ENCODE measurements around the gene HAPLN3.
"Not testable (repeated sequence)": the region's sequence is repeated elsewhere in the genome, so short reads cannot be mapped to it uniquely, and the experiment has no call there.

HAPLN3 gene

DNA sequence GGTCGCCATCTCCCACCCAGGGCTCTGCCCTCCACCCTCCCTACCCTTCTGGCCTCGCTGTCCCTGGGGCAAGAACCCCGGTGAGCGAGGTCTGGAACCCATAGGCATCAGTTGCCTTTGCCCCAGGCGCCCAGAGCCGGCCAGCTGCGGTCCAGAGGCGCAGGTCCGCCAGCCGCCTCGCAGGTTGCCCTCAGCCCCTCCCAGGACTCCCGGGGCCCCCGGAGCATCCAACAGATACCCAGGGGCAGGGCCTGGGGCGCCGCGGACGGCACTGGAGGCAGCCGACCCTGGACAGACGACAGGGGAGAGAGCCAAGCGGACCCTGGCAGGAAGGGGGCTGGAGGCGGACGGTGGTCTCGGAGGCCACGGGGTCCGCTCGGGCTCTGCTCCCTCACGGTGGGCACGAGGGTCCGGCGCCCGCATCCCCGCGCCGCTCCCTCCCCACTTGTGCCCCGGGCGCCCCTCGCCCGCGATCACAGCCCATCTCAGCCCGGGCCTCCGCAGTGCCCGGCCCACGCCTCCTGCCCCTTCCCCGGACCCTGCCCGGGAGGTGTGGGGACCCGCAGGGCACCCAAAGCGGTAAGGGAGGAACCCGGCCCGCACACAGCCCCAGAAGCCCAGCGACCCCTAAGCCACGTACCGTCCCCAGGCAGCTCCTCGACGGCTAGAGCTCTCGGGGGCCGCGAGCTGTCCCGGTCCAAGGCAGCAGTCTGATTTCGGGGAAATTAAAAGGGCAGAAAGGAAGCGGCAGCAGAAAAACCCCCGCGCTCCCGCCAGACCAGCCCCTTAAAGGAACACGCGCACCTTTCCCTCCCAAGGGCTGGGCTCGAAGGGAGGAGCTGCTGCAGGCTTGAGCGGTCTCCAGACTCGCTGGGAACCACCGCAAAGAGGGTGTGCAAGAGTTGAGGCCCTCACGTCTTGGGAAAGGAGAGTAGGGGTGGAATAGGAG lies at the start of gene HAPLN3:
Gene HAPLN3, minus strand, starts transcription at position 726 of the 949 bp plus-strand sequence. CDS start 8,246 bp downstream, outside the sequence.
- DNase-seq: peak; percentile 79 to 88

DNA sequence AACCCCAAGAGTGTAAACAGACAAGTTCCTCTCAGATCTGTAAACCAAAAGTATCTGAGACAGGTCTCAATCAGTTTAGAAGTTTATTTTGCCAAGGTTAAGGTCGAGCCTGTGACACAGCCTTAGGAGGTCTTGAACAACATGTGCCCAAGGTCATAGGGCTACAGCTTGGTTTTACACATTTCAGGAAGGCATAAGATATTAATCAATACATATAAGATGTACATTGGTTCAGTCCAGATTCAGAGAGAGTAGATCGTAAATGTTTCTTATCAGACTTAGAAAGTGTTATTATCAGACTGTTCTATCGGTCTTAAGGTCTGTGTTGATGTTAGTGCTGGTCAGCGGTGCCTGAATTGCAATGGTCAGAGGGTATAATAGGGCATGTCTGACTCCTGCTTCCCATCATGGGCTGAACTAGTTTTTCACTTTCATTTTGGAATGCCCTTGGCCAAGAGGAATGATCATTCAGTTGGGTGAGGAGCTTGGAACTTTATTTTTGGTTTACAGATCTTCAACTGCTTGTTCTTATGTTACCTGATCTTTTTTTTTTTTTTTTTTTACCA lies 44.8 kb upstream of the HAPLN3 start:
- DNase-seq: no peak

DNA sequence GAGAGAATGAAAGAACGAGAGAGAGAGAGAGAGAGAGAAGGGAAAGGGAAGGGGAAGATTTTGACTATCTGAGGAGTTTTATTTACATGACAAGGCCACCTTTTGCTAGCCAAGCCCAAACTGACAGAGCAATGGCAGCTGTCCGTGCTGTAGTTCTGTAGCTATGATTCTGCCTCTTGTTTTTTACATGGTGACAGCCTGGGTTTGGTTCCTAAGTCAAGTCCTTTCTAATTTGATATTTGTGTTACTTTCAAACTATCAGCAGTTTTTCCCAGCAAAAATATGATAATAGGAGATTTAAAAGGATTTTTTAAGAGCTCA lies 44.1 kb upstream of the HAPLN3 start:
- no peak for DNase-seq

DNA sequence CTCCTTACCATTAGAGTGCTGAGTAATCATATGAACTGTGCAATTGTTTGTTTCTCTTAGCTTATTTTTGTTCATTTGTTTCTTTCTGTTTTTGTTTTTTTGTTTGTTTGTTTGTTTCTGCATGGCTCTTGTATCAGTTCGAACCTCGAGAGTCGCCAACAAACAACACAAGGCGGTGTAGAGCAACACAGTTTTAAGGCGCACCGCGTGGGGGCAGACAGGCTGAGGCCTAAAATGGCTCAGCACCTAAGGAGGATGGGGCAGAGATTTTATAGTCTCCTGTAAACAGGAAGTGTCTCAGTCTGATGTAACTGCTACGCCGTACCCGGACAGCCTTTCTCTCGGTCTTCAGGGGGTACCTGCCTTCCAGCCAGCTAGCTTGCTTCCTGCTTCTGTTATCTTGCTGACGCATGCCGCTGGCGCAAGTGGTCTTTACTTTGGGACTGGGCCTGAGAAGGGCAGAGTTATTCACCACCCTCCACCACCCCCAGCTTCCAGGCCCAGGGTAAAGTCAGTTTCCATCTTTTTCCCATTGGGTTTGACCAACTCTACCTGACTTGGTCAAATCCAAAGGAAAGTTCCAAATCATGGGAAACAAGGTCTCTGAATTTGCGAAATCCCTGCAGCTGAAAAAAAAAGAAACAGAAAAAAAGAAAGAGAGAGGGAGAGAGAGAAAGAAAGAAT lies 43.6 kb upstream of the HAPLN3 start:
- DNase-seq: no peak

DNA sequence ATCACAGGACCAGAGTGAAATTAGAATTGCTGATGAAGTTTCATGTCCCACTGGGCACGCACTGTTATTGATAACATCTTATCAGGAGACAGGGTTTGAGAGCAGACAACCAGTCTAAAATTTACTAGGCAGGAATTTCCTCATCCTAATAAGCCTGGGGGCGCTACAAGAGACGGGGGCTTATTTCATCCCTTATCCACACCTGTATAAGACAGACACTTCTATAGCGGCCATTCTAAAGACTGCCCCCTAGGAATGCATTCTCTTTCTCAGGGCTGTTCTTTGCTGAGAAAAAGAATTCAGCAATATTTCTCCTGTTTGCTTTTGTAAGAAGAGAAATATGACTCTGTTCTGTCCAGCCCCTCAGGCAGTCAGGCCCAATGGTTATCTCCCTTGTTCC lies 39.1 kb upstream of the HAPLN3 start:
- DNase-seq: not testable (repeated sequence)

DNA sequence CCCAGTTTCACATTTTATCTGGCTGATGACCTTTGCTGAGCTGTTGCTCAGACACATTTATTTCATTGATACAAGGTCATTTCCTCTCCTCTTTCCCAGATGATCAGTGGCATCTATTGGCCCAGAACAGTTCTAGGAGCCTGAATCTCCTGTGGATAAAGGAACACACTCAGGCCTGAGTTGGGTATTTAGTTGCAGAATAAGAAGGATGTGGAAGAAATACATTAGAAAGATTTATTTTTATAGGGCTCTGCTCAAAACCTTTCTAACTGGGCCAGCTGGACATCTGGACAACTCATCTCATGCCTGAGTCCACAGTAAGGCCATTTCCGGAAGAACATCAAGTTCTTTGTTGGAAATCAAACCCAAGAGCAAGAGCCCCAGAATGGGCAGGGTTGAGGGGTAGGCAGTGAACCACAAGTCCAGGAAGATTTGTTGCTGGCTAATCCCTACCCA lies 37.6 kb upstream of the HAPLN3 start:
- no peak for DNase-seq

DNA sequence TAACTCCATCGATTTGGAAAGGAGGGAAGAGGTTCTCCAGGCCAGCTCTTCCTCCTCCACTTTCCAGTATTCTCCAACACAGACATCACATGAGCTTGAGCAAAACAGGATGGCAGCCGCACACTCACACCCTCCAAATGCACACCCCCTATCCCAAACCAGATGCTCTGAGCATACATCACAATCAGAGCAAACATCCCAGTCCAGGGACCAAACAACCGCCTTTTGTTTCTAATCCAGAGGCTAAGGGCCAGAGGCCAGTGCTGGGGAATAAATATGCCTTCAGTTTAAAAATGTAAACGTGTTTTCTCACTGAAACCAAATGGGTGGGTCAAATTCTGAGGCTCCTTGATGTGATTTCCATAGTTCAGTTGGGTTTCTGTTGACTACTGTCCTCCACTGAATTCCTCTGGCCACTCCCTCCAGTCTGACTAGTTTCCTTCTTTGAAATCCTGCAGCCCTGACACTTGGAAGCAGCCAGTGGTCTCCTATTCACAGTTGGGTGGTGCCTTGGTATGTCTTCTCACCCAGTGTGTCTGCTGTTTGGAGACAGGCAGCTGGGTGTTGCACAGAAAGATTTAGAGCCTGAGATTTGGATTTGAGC lies 37.0 kb upstream of the HAPLN3 start:
- no peak for DNase-seq

- no peak for DNase-seq
Observed at GRCh38 chr15:88930579-88930978, 35.2 kb upstream of the HAPLN3 start.

DNA sequence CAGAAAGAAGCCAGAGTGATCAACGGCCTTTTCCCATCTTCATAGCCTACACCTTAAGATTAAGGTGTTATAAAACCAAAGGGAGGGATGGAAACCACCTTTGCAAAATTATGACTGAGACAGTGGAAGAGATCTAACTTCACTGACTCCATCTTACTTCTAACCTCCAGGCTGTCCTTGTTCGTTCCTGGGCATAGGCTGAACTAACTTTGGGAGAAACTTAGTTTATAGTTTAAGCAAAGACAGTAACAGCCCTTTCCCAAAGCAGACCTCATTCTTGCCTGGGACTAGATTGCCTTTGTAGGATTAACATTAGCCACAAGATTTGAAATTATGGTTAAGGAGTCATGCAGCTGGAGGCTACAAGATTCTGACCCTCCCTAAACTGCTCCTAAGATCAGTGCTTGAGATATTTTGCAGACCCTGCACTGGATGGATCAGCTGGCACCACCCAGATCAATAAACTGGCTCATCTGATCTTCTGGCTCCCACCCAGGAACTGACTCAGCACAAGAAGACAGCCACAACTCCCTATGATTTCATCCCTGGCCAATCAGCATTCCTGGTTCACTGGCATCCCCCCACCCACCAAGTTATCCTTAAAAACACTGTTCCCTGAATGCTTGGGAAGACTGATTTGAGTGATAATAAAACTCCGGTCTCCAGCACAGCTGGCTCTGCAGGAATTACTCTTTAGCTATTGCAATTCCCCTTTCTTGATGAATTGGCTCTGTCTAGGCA lies 34.2 kb upstream of the HAPLN3 start:
- DNase-seq: not testable (repeated sequence)

DNA sequence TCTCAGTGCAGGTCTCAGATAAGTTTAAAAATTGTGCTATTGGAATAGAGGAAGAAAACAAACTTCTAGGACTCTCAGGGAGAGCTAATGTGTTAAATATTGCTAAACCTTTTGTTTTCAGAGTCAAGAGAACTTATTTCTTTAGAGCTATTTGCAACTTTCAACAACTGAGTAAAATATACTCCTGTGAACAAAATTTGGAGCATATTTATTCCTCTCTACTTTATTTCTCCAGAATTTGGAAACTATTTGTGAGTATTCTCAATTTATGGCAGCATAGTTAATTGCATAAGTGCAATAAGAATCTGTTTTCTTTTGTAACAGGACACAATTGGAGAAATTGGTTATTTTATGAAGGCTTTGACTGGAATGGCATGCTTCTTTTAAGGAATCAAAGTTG lies 32.8 kb upstream of the HAPLN3 start:
- DNase-seq: not testable (repeated sequence)

- not testable (repeated sequence) for DNase-seq
Observed at GRCh38 chr15:88925648-88926047, 30.3 kb upstream of the HAPLN3 start.

DNA sequence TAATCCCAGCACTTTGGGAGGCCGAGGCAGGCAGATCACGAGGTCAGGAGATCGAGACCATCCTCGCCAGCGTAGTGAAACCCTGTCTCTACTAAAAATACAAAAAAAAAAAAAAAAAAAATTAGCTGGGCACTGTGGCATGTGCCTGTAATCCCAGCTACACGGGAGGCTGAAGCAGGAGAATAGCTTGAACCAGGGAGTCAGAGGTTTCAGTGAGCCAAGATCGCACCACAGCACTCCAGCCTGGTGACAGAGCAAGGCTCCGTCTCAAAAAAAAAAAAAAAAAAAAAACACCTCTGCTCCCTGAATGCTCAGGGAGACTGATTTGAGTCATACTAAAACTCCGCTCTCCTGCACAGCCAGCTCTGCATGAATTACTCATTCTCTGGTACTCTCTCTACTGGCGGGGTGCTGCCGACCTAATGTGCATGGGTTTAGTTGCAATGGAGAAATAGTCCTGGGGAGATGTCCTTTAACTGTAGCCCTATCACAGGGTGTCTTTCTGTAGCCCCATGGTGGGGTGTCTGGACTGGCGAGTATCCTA lies 25.6 kb upstream of the HAPLN3 start:
- DNase-seq: not testable (repeated sequence)

DNA sequence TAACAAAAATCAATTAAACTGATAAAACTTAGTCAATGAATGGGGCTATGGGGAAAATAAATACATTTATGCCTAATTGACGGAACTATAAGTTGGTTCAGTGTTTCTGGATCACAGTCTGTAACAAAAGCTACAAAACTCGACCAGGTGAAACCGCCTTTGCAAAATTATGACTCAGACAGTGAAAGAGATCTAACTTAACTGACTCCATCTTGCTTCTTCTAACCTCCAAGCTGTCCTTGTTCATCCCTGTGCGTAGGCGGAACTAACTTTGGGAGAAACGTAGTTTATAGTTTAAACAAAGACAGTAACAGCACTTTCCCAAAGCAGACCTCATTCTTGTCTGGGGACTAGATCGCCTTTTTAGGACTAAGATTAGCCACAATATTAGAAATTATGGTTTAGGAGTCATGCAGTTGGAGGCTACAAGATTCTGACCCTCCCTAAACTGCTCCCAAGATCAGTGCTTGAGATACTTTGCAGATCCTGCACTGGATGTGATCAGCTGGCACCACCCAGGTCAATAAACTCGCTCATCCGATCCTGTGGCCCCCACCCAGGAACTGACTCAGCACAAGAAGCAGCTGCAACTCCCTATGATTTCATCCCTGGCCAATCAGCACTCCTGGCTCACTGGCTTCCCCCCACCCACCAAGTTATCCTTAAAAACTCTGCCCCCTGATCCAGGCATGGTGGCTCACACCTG lies 25.0 kb upstream of the HAPLN3 start:
- no peak for DNase-seq

DNA sequence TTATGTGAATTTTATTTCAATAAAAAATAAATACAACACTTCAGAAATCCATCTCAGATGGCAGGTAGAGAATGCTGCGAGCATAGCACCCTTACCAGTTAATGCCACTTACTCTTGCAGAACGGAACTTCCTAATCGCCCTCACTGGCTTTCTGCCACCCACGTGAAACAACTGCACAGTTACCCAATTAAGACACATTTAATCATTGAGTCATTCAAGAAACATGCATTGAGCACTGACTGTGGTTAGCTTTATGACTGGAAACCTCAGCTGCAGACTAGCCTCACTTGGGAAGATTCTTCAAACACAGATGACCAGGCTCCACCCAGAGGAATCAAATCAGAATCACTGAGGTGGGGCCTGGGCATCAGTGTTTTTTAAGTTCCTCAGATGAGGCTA lies 23.4 kb upstream of the HAPLN3 start:
- no peak for DNase-seq

DNA sequence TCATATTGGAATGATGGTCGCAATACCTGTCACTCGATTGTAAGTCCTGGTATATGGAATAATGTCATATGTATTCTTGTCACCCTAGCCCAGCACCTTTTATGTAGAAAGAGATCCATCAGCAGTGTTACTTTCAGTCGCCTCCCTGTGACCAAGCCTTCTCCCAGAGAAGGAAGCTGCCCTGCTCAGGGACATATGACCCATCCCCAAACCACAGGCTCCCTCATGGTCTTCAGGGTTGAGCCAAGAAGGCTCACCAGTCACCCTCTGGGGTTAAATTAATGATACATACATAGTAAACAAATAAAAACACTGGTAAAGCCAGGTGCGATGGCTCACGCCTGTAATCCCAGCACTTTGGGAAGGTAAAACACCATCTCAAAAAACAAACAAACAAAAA lies 22.4 kb upstream of the HAPLN3 start:
- DNase-seq: no peak

DNA sequence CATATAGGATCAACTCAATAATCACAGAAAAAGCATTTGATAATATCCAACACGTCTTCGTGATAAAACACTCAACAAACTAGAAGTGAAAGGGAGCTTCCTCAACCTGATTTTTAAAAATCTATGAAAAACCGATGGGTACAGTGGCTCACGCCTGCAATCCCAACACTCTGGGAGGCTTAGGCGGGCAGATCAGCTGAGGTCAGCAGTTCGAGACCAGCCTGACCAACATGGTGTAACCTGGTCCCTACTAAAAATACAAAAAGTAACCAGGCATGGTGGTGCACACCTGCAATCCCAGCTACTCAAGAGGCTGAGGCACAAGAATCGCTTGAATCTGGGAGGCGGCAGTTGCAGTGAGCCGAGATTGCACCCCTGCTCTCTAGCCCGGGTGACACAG lies 20.0 kb upstream of the HAPLN3 start:
- DNase-seq: no peak

GRCh38 chr15:88913850-88914169 lies 18.5 kb upstream of the HAPLN3 start:
- DNase-seq: no peak

DNA sequence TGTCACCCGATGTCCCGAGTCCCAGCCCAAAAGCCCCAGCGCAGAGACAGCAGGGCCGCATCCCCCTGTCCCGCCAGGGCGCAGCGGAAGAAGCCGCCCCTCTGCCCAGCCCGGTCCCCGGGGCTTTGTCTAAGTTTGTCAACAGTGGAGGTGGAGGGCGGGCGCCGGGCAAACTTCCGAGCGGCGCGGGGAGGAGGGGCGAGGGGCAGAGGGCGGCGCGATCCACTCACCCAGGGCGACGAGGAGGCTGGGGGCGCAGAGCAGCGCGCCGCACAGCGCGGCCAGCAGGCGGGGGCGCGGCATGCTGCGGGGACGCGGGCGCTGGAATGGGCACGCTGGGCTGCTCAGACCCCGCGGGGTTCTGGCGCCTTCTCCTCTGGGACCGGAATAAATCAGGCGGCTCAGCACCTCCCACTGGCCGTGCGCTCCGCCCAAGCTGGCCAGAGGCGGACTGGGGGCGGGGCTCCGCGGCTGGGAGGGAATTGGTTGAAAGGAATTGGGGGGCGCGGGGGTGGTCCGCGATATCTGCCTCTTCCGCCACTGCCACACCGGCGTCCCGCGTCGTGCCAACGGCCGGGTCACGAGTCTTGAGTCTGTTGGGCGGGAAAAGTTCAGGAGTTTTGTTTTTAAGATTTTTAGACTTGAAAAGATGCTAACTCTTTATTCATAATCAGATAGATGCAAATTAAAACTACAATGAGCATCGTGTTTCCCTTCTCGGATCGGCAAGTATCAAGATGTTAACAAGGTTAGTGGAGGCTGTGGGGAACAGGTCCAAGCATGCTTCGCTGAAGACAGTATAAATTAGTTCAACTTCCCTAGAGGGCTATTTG lies 17.9 kb upstream of the HAPLN3 start, which contains the start of gene MFGE8:
Gene MFGE8, minus strand, starts transcription at position 363 of the 833 bp plus-strand sequence. Its CDS starts 60 bp downstream, at position 303.
- DNase-seq: peak; percentile 54 to 71

DNA sequence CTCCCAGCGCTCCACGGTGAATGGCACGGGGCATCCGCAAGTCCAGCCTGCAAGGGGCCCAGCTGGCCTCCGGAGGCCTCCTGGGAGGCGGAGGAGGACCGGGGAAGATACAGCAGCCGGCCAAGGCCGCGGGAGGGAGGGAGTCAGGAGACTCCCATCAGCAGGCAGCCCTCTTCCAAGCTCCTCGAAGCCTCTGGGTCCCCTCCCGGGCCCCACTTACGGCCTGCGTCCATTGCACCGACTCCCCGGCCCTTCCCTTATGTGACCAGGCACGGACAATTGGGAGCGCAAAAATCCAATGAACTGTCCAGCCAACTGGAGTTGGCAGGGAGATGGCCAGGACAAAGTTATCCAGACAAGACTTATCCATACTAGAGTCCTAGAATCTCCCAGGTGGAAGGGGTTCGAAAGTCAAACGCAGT lies 17.2 kb upstream of the HAPLN3 start:
- DNase-seq: no peak

DNA sequence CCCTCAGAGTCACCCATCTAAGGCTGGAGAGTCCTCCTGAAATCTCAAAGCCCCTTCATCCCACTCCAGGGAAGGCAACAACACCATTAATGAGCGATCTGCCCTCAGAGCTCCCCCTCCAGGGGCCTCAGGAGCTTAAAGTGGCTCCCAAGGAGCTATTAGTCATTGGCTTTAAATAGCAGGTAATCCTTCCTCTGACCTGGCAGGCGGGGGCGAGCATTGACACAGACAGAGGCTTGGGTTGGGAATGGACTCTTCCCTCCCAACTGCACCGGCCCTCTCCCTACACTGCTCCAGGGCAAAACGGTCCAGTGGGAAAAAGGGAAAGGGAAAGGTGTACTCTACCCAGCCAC lies 16.4 kb upstream of the HAPLN3 start:
- DNase-seq: no peak
